PC-3 (cell line): Measurements from ENCODE around the gene ATP6AP1. TPM values are rescaled to one million over a fixed set of nuclear protein-coding genes. Genes with fewer than 3 reads are reported as not detected.
"Not testable (repeated sequence)": the region's sequence is repeated elsewhere in the genome, so short reads cannot be mapped to it uniquely, and the experiment has no call there.

Experiments
- ATAC-seq: fragments of 200-7000 bp; cut with Tn5 transposase; 2 replicates; pipeline ENCODE4 v1.9.1; 2020; ENCODE audit warnings: mild to moderate bottlenecking, moderate library complexity
- BruUV-seq: library from RNA; stranded (reverse); fragments of 400-500 nt; replicated peaks from 2 replicates; lab custom pipeline; 2021; lab: Mats Ljungman, UMichigan
- CTCF ChIA-PET: fragments of 300-600 bp; sonication (Branson Sonifier 250); formaldehyde crosslinking; loops from one replicate; lab custom pipeline; 2022; ENCODE audit warnings: antibody characterized with exemption; lab: Charles Lee
- POLR2A ChIA-PET: fragments of 300-600 bp; sonication (Branson Sonifier 250); formaldehyde crosslinking; loops from one replicate; lab custom pipeline; 2022; ENCODE audit warnings: antibody characterized with exemption; ENCODE audit not compliant: unreplicated experiment; lab: Charles Lee
- DNase-seq: peaks from one replicate; pipeline ENCODE4 v3.0.0-alpha.2; 2015
- H2AFZ ChIP-seq: fragments of 300-600 bp; sonication (generic); 2 replicates; pipeline ENCODE4 v1.6.0; 2016; ENCODE audit warnings: antibody characterized with exemption, low read length
- H3F3A ChIP-seq: fragments of 300-600 bp; sonication (generic); one replicate; pipeline ENCODE4 v1.6.0; 2017; ENCODE audit warnings: antibody characterized with exemption, low read length, control low read depth, mild to moderate bottlenecking; ENCODE audit not compliant: unreplicated experiment
- H3K27ac ChIP-seq: fragments of 300-600 bp; sonication (generic); 2 replicates; pipeline ENCODE4 v1.5.1; 2016; ENCODE audit warnings: mild to moderate bottlenecking, low read length
- H3K27me3 ChIP-seq: fragments of 300-600 bp; sonication (generic); 2 replicates; pipeline ENCODE4 v1.6.1; 2016; ENCODE audit warnings: low read length, mixed read lengths
- H3K36me3 ChIP-seq: fragments of 300-600 bp; sonication (generic); 2 replicates; pipeline ENCODE4 v1.6.1; 2016; ENCODE audit warnings: low read depth, mixed run types, low read length, mixed read lengths
- H3K4me1 ChIP-seq: fragments of 300-600 bp; sonication (generic); 2 replicates; pipeline ENCODE4 v1.5.1; 2016; ENCODE audit warnings: low read length; ENCODE audit not compliant: insufficient read depth
- H3K4me2 ChIP-seq: fragments of 300-600 bp; sonication (generic); 2 replicates; pipeline ENCODE4 v1.6.0; 2016; ENCODE audit warnings: low read length
- H3K4me3 ChIP-seq: fragments of 300-600 bp; sonication (generic); 2 replicates; pipeline ENCODE4 v1.5.1; 2016; ENCODE audit warnings: mild to moderate bottlenecking, low read length, mixed read lengths
- H3K79me2 ChIP-seq: fragments of 300-600 bp; sonication (generic); 2 replicates; pipeline ENCODE4 v1.6.1; 2017; ENCODE audit warnings: low read length, mixed read lengths
- H3K9ac ChIP-seq: fragments of 300-600 bp; sonication (generic); 2 replicates; pipeline ENCODE4 v1.6.0; 2016; ENCODE audit warnings: mild to moderate bottlenecking, low read length
- H3K9me2 ChIP-seq: fragments of 300-600 bp; sonication (generic); replicated peaks from 2 replicates; pipeline ENCODE4 v1.6.1; 2016; ENCODE audit warnings: mixed run types, low read length, mixed read lengths
- H3K9me3 ChIP-seq: fragments of 300-600 bp; sonication (generic); 2 replicates; pipeline ENCODE4 v1.6.1; 2016; ENCODE audit warnings: low read length, mixed read lengths
- H4K20me1 ChIP-seq: fragments of 300-600 bp; sonication (generic); 2 replicates; pipeline ENCODE4 v1.6.1; 2016; ENCODE audit warnings: low read length, mixed read lengths
- EZH2 ChIP-seq: fragments of 300-600 bp; sonication (generic); IDR thresholded peaks from one replicate; pipeline ENCODE4 v1.6.1; 2017; ENCODE audit warnings: antibody characterized with exemption, mild to moderate bottlenecking, low read length; ENCODE audit not compliant: unreplicated experiment
- intact Hi-C: fragments of 100-400 bp; cut with micrococcal nuclease; formaldehyde crosslinking; loops from 2 replicates; pipeline ENCODE4 v1.9.0; 2023
- total RNA-seq: library from RNA; depleted of rRNA; stranded (reverse); fragments of >200 nt; gene quantifications from 2 replicates; pipeline ENCODE4 v1.2.3, GENCODE V29; 2014
- TF ChIP-seq, protein P1 (sequence below): fragments of 300-600 bp; sonication (generic); conservative IDR thresholded peaks from 2 replicates; pipeline ENCODE4 v1.5.1; 2017; ENCODE audit warnings: antibody characterized with exemption, low read depth, mild to moderate bottlenecking, low read length

Gene ATP6AP1
- total RNA-seq, 1 experiment from 2014 or later = 68.7 TPM

DNA sequence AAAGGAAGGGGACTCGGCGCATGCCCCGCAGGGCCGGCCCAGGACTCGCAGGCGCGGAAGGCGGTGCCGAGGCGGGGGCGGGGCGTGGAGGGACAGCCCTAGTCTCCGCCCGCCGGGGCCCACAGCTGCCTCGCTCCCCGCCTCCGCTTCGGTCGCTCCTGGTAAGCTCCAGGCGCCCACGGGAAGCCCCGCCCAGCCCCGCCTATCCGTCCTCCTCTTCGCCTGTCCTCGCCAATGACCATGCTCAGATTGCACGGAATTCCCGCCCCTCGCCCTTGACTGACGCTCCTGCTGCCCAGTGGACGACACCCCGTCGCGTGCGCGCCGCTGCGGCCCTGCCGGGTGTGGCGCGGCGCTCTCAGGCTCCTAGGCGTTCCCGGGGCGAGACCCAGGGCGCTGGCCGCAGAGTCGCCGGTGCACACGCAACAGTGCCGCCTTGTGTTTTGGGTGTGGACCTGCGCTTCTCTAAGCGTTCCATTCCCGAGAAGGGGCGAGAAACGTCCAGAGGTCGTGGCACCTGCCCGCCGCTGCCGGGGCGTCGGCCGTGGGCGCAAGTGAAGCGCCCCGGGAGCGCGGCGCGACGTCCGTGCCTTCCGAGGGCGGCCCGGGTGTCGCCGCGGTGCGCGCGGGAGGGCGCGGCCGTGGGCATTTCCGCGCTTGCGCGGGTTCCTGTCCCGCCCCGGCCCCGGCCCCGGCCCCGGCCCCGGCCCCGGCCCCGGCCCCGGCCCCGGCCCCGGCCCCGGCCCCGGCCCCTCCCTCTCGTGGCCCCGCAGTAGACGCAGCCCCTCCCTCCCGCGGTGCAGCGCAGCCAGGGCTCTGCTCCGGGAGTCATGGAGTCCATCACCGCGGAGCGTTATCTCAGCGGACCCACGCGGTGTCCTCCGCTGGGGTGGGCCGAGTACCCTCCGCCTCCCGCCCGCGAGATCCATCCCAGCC, 38.4 kb upstream of the ATP6AP1 start:
- intact Hi-C loops = loop anchor here (10.0 kb wide), 1 partner anchor 65 kb away; the partner anchor contains the start of gene PLXNA3
- H3K27ac ChIP-seq, DNase-seq, H3K9ac ChIP-seq, H4K20me1 ChIP-seq, H3K4me3 ChIP-seq, H3K9me2 ChIP-seq, BruUV-seq, H3K36me3 ChIP-seq, H3K9me3 ChIP-seq, H3F3A ChIP-seq, H3K4me2 ChIP-seq, CTCF ChIA-PET, H3K79me2 ChIP-seq, POLR2A ChIA-PET, H2AFZ ChIP-seq, H3K4me1 ChIP-seq, H3K27me3 ChIP-seq: not testable (repeated sequence)
- peak; percentile 75 for ATAC-seq

DNA sequence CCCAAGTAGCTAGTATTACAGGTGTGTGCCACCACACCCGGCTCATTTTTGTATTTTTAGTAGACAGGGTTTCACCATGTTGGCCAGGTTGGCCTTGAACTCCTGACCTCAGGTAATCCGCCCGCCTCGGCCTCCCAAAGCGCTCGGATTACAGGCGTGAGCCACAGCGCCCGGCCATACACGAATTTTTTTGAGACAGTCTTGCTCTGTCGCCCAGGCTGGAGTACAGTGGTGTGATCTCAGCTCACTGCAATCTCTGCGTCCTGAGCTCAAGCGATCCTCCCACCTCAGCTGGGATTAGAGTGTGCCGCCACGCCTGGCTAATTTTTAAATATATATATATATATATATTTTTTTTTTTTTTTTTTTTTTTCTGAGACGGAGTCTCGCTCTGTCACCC, 32.1 kb upstream of the ATP6AP1 start:
- H4K20me1 ChIP-seq = peaks cover 24% of the 10 kb centered on the region
- H3K4me2 ChIP-seq, DNase-seq, H3K4me3 ChIP-seq, CTCF ChIA-PET, H3K27me3 ChIP-seq, H2AFZ ChIP-seq, POLR2A ChIA-PET, H3K27ac ChIP-seq, H3K9ac ChIP-seq, BruUV-seq, H3K9me3 ChIP-seq, H3K9me2 ChIP-seq, ATAC-seq: not testable (repeated sequence)
- peaks cover 32% of the 10 kb centered on the region for H3K79me2 ChIP-seq
- H3F3A ChIP-seq = peaks cover 14% of the 10 kb centered on the region
- H3K36me3 ChIP-seq = peaks cover 25% of the 10 kb centered on the region
- H3K4me1 ChIP-seq = peaks cover 12% of the 10 kb centered on the region; the same call in 1 of the 2 replicates
- intact Hi-C loops = loop anchor here (10.0 kb wide), 1 partner anchor 58 kb away; the partner anchor contains the start of gene PLXNA3

DNA sequence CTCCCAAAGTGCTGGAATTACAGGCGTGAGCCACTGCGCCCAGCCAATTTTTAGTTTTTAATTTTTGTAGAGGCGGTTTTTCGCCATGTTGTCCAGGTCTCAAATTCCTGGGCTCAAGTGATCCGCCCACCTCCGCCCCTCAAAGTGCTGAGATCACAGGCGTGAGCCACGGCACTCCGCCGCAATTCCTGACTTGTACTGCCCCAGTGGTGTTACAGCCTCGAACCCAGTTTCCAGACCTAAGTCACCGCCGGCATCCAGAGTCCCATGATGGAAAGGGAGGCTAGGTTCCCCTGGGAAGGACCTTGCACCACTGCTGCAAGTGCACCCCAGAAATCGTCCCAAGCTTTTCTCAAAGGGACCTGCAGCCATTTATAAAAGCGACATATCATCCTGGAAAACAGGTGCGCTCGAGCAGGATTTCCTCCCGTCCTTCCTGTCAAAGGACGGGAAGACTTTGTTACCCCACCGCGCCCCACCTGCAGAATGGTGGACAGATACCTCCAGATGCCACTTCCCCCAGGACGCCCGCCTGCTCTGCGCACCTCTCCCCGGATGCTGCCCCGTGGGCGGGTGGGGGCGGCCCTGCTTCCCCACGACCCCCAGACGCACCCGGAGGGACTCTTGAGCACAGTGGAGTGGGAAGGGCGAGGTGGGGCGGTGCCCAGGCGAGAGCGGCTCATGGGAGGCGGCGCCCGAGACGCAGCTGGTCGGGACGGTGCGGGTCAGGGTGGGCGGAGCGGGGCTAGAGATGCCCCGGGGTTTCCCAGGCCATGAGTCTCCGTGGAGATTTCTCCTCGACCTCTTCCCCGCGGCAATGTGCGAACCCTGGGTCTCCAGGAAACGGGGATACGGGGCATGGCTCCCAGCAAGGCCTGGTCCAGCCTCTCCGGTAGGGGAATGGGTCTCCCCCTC, 31.2 kb upstream of the ATP6AP1 start:
- POLR2A ChIA-PET = interaction anchor here (0.6 kb wide), 2 partner anchors 18 kb away, joined by 3 to 13 read pairs; partner anchors contain the start of gene EMD
- BruUV-seq = no TSS peak
- Histone ChIP-seq H3K79me2 (peaks cover 32% of the 10 kb centered on the region), H2AFZ (peak overlapping the region; percentile 83), H3K4me2 (peak overlapping the region; percentile 97), H3K27me3 (no peaks in the 10 kb centered on the region), H3K9me3 (no peaks in the 10 kb centered on the region), H3K36me3 (peaks cover 25% of the 10 kb centered on the region), H3K9ac (peak overlapping the region; percentile 99), H3K9me2 (no peaks in the 10 kb centered on the region), H3K4me3 (peak overlapping the region; percentile 90), H4K20me1 (peaks cover 24% of the 10 kb centered on the region), H3K27ac (peak overlapping the region; percentile 98), H3F3A (peaks cover 22% of the 10 kb centered on the region), H3K4me1 (peaks cover 12% of the 10 kb centered on the region; the same call in 1 of the 2 replicates)
- DNase-seq = peak; percentile 66
- intact Hi-C loops = loop anchor here (10.0 kb wide), 1 partner anchor 58 kb away; the partner anchor contains the start of gene PLXNA3
- ATAC-seq = peak; percentile 71
- CTCF ChIA-PET = no interaction called here
- no peak for TF ChIP-seq EZH2
- TF ChIP-seq, protein P1, sequence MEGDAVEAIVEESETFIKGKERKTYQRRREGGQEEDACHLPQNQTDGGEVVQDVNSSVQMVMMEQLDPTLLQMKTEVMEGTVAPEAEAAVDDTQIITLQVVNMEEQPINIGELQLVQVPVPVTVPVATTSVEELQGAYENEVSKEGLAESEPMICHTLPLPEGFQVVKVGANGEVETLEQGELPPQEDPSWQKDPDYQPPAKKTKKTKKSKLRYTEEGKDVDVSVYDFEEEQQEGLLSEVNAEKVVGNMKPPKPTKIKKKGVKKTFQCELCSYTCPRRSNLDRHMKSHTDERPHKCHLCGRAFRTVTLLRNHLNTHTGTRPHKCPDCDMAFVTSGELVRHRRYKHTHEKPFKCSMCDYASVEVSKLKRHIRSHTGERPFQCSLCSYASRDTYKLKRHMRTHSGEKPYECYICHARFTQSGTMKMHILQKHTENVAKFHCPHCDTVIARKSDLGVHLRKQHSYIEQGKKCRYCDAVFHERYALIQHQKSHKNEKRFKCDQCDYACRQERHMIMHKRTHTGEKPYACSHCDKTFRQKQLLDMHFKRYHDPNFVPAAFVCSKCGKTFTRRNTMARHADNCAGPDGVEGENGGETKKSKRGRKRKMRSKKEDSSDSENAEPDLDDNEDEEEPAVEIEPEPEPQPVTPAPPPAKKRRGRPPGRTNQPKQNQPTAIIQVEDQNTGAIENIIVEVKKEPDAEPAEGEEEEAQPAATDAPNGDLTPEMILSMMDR = no peak
